Panc1 (cell line): ENCODE measurements around the gene CCDC70.

ENCODE experiments used
- CTCF ChIP-seq: fragments of 450-650 bp; IDR thresholded peaks from 2 replicates; pipeline ENCODE4 v1.5.1; 2017; ENCODE audit warnings: mild to moderate bottlenecking
- POLR2AphosphoS5 ChIP-seq: IDR thresholded peaks from 2 replicates; pipeline ENCODE4 v1.6.1; 2012; ENCODE audit warnings: mild to moderate bottlenecking, low read depth, low read length, moderate library complexity
- SIN3A ChIP-seq: IDR thresholded peaks from 2 replicates; pipeline ENCODE4 v1.6.1; 2012; ENCODE audit warnings: low read depth, mild to moderate bottlenecking, low read length, moderate library complexity, borderline replicate concordance; ENCODE audit not compliant: insufficient read depth
- TCF7L2 ChIP-seq: IDR thresholded peaks from 2 replicates; pipeline ENCODE4 v1.6.1; 2011; ENCODE audit warnings: mild to moderate bottlenecking, low read depth, low read length, inconsistent platforms

- TF ChIP-seq CTCF (no peak), SIN3A (no peak), TCF7L2 (no peak), POLR2AphosphoS5 (no peak)
Measured at GRCh38 chr13:51861723-51862300, at the start of gene CCDC70.
